ENCODE results near the gene CAMKV. TPM values are rescaled to one million over a fixed set of nuclear protein-coding genes. Genes with fewer than 3 reads are reported as not detected.

Gene CAMKV
- total and polyA plus RNA-seq, 2 of the 4 experiments (the other 2 are of a cell fraction), result not detected

GRCh38 chr3:49844464-49845183 lies 25.1 kb downstream of the CAMKV start:
- ATAC-seq (ENCODE audit: low read depth), result no peak
- peaks cover 3% of the 10 kb centered on the region; the same call in 1 of the 2 replicates for H3K9me1 ChIP-seq (ENCODE audit: insufficient read depth, low read length)
- H2BK20ac ChIP-seq (ENCODE audit: low read depth, low read length), result no peak overlapping the region
- H3K4ac ChIP-seq (ENCODE audit: low read depth, low read length), result no peak overlapping the region
- H3K79me1 ChIP-seq (ENCODE audit: low read depth in 1 of 2, low read length in 2 of 2), result peaks cover 0 to 6% of the 10 kb centered on the region in 2 experiments; a peak in 2 of 4 replicates
- peaks cover 3% of the 10 kb centered on the region for H3K36me3 ChIP-seq (ENCODE audit: control insufficient read depth, insufficient read depth, low read length)
- H3K56ac ChIP-seq (ENCODE audit: extremely low read depth, insufficient read depth, low read length), result no peak overlapping the region
- no peak overlapping the region for H2BK5ac ChIP-seq (ENCODE audit: low read depth, low read length, poor library complexity, severe bottlenecking)
- no peak overlapping the region for H4K91ac ChIP-seq (ENCODE audit: insufficient read depth, low read depth, low read length)
- H3K9me3 ChIP-seq (ENCODE audit: control insufficient read depth, insufficient read depth, low read length), result no peaks in the 10 kb centered on the region
- H3K27me3 ChIP-seq (ENCODE audit: control insufficient read depth, insufficient read depth, low read length), result no peaks in the 10 kb centered on the region
- H2BK120ac ChIP-seq (ENCODE audit: low read depth, low read length), result no peak overlapping the region
- no peak overlapping the region for H4K8ac ChIP-seq (ENCODE audit: low read depth in 2 of 2, low read length in 2 of 2)
- no peak overlapping the region for H2AFZ ChIP-seq (replicated peaks; ENCODE audit: low read length, poor library complexity)
- no peak overlapping the region for H3K9ac ChIP-seq (ENCODE audit: low read depth, low read length)
- no peak overlapping the region for H3K23ac ChIP-seq (ENCODE audit: low read depth, low read length)
- intact Hi-C loops (cut with micrococcal nuclease), result loop anchor here (5.0 kb wide), 1 partner anchor 63 kb away; no protein-coding TSS in a partner anchor
- no peak overlapping the region for H4K5ac ChIP-seq (ENCODE audit: low read depth, low read length)
- H3K14ac ChIP-seq (replicated peaks; ENCODE audit: low read depth, low read length), result no peak overlapping the region
- H2AK9ac ChIP-seq (replicated peaks; ENCODE audit: low read depth, low read length, poor library complexity), result no peak overlapping the region
- WGBS, 2 experiments (ENCODE audit: extremely low coverage in 2 of 2, insufficient read length in 1 of 2), result 83% methylated on average over 1 of the region's 5 CpGs; no CpG with 5 or more reads in 1 of the 2 experiments
- H3K18ac ChIP-seq (ENCODE audit: low read depth, low read length), result no peak overlapping the region
- no peaks in the 10 kb centered on the region for H4K20me1 ChIP-seq (ENCODE audit: insufficient read depth, low read length)
- in situ Hi-C loops (cut with MboI; ENCODE audit: low sequenced_read_pairs), result loop anchor here (5.0 kb wide), 1 partner anchor 142 kb away; no protein-coding TSS in a partner anchor
- ChIA-PET POLR2A (ENCODE audit: unreplicated experiment) (no interaction called here), CTCF (no interaction called here)
- no peak for TF ChIP-seq NFE2L2 (IDR thresholded peaks at IDR 0.05; ENCODE audit: low read depth, low read length)
- no peak overlapping the region for H3K4me2 ChIP-seq (ENCODE audit: low read depth, low read length)
- no peak for DNase-seq
- H2AK5ac ChIP-seq (ENCODE audit: low read depth, low read length), result no peak overlapping the region
- no TSS peak for BruUV-seq (replicated peaks)
- H2BK15ac ChIP-seq (ENCODE audit: low read depth, low read length), result no peak overlapping the region
- no peaks in the 10 kb centered on the region; the same call in 1 of the 2 replicates for H3K4me1 ChIP-seq (ENCODE audit: control insufficient read depth, insufficient read depth, low read length)
- dilution Hi-C loops (cut with HindIII; ENCODE audit: low sequenced_read_pairs, unreplicated experiment), result no loop called here
- H3K27ac ChIP-seq (ENCODE audit: insufficient read depth, low read length), result no peak overlapping the region
- H3K4me3 ChIP-seq (ENCODE audit: insufficient read depth, low read depth, low read length), result no peak overlapping the region
